Astrocyte (in vitro differentiated cells and primary cell): Measurements from ENCODE around the gene NLRP9.

ENCODE experiments used
- CTCF ChIP-seq: IDR thresholded peaks from 2 replicates; pipeline ENCODE4 v1.5.1; 2011; ENCODE audit warnings: low read depth, mild to moderate bottlenecking, inconsistent platforms, low read length, moderate library complexity; ENCODE audit not compliant: insufficient read depth
- EZH2 ChIP-seq: IDR thresholded peaks from 2 replicates; pipeline ENCODE4 v1.6.1; 2012; ENCODE audit warnings: mild to moderate bottlenecking, low read length, inconsistent platforms; ENCODE audit not compliant: insufficient read depth

- no peak for TF ChIP-seq CTCF
- no peak for TF ChIP-seq EZH2
Observed at GRCh38 chr19:55674459-55674840, 63.8 kb downstream of the NLRP9 start.
